Right lobe of liver (tissue), 6 donors: ENCODE results near the gene INO80B. TPM values are rescaled to one million over a fixed set of nuclear protein-coding genes. Genes with fewer than 3 reads are reported as not detected.
A peak's percentile ranks its signal among the peaks of the same experiment; 100 is the strongest.

ENCODE experiments used
- ATAC-seq, 4 donors: fragments of 200-7000 bp; cut with Tn5 transposase; one replicate each; pipeline ENCODE4 v1.9.1; 2020; ENCODE audit warnings: mild to moderate bottlenecking in 4 of 4, moderate library complexity in 4 of 4
- DNase-seq, 3 donors: peaks; one replicate each; pipeline ENCODE4 v3.0.0-alpha.2; 2020
- H3K27ac ChIP-seq, 3 donors: fragments of 200-600 bp; one replicate each; pipeline ENCODE4 v1.8.0; 2022
- H3K27me3 ChIP-seq, 2 donors: fragments of 200-600 bp; one replicate each; pipeline ENCODE4 v1.8.0; 2022
- H3K36me3 ChIP-seq, 4 donors: fragments of 200-600 bp; sonication (generic) in 1 of 4; one replicate each; pipeline versions ENCODE4 v1.5.1 to v1.8.0; 2017 to 2022; ENCODE audit warnings: control low read depth in 1 of 4
- H3K4me1 ChIP-seq, 4 donors: fragments of 200-600 bp; sonication (generic) in 1 of 4; one replicate each; pipeline versions ENCODE4 v1.5.1 to v1.8.0; 2017 to 2022; ENCODE audit warnings: control low read depth in 1 of 4
- H3K4me3 ChIP-seq, 3 donors: fragments of 200-600 bp; one replicate each; pipeline ENCODE4 v1.8.0; 2022
- H3K9me3 ChIP-seq, 4 donors: fragments of 200-600 bp; sonication (generic) in 1 of 4; one replicate each; pipeline versions ENCODE4 v1.5.1 to v1.8.0; 2017 to 2022; ENCODE audit warnings: control low read depth in 1 of 4
- POLR2A ChIP-seq: fragments of 450-650 bp; IDR thresholded peaks from one replicate; pipeline ENCODE4 v1.6.1; 2017; ENCODE audit warnings: antibody characterized with exemption, mild to moderate bottlenecking
- WGBS: methylation state at CpG from one replicate; pipeline ENCODE4 v1.1.6; 2018; ENCODE audit warnings: low coverage, low lambda C conversion rate; ENCODE audit not compliant: insufficient coverage; ENCODE audit errors: missing lambda C conversion rate; 5-methylcytosine and 5-hydroxymethylcytosine counted together
- intact Hi-C, 2 donors: fragments of 100-400 bp; cut with DNase I; formaldehyde crosslinking; loops; one replicate each; pipeline versions ENCODE4 v1.11.2 to v1.14.1; 2022
- total RNA-seq, 6 experiments: library from RNA; depleted of rRNA in 2 of 6; stranded (reverse); fragments of >200 nt in 2 of 6; fragmentation: NEBNext Ultra II Directional in 3 of 6; extraction: Animal tissue kit (Norgen Biotek cat#: 25700) in 3 of 6; gene quantifications; one replicate each; pipeline versions ENCODE4 v1.1.0 to v1.2.4, GENCODE V29; 2016 to 2023
- TF ChIP-seq, protein P1 (sequence below), 4 donors: fragments of 200-600 bp in 3 of 4; fragments of 450-650 bp in 1 of 4; IDR thresholded peaks; one replicate each; pipeline versions ENCODE4 v1.5.1 to v1.8.0; 2016 to 2022; ENCODE audit warnings: antibody characterized with exemption in 4 of 4, mild to moderate bottlenecking in 2 of 4
- donor health status: DM: no; HTN: yes; CAD: no.
- donor health status: DM: no; HTN: no; CAD: no.
- donor health status: DM: no; HTN: no; CAD: no.
- donor health status: DM: no; HTN: yes; CAD: no.
- donor health status: DM: no; HTN: yes; CAD: no.

Gene INO80B
- total RNA-seq, 6 experiments from 2014 or later, result 3.4 to 20.3 (median 18.8) TPM

GRCh38 chr2:74417197-74417596 is 37.7 kb upstream of the INO80B start:
- DNase-seq, result no peak
- no peak overlapping the region for H3K27ac ChIP-seq
- TF ChIP-seq, protein P1, sequence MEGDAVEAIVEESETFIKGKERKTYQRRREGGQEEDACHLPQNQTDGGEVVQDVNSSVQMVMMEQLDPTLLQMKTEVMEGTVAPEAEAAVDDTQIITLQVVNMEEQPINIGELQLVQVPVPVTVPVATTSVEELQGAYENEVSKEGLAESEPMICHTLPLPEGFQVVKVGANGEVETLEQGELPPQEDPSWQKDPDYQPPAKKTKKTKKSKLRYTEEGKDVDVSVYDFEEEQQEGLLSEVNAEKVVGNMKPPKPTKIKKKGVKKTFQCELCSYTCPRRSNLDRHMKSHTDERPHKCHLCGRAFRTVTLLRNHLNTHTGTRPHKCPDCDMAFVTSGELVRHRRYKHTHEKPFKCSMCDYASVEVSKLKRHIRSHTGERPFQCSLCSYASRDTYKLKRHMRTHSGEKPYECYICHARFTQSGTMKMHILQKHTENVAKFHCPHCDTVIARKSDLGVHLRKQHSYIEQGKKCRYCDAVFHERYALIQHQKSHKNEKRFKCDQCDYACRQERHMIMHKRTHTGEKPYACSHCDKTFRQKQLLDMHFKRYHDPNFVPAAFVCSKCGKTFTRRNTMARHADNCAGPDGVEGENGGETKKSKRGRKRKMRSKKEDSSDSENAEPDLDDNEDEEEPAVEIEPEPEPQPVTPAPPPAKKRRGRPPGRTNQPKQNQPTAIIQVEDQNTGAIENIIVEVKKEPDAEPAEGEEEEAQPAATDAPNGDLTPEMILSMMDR (IDR thresholded peaks at IDR 0.05), result no peak
- no peak for TF ChIP-seq POLR2A
- ATAC-seq, result no peak
- 75% methylated on average over 2 of the region's 3 CpGs for WGBS
- H3K4me3 ChIP-seq, result no peak overlapping the region
- H3K9me3 ChIP-seq, result no peaks in the 10 kb centered on the region
- peaks cover 0 to 22% (median 0%) of the 10 kb centered on the region in 4 donors for H3K4me1 ChIP-seq
- H3K36me3 ChIP-seq, result no peaks in the 10 kb centered on the region
- intact Hi-C loops, result loop anchor here in 1 of 2 donors (10.0 kb wide), 1 partner anchor 172 kb away; no protein-coding TSS in a partner anchor
- peaks cover 0 to 4% of the 10 kb centered on the region in 2 donors for H3K27me3 ChIP-seq

- ATAC-seq (no peak), DNase-seq (no peak)
- no peak overlapping the region for H3K4me3 ChIP-seq
- intact Hi-C loops, result loop anchor here in 1 of 2 donors (10.0 kb wide), 1 partner anchor 173 kb away; no protein-coding TSS in a partner anchor
- no peak overlapping the region for H3K27ac ChIP-seq
- no peaks in the 10 kb centered on the region for H3K9me3 ChIP-seq
- WGBS, result 48% methylated on average over 4 of the region's 6 CpGs
- H3K27me3 ChIP-seq, result peaks cover 0 to 4% of the 10 kb centered on the region in 2 donors
- TF ChIP-seq POLR2A, result no peak
- TF ChIP-seq, protein P1 (IDR thresholded peaks at IDR 0.05), result no peak
- no peaks in the 10 kb centered on the region for H3K36me3 ChIP-seq
- H3K4me1 ChIP-seq, result peaks cover 0 to 22% (median 0%) of the 10 kb centered on the region in 4 donors
These were observed 37.1 kb upstream of the INO80B start for GRCh38 chr2:74417763-74418162.

DNA sequence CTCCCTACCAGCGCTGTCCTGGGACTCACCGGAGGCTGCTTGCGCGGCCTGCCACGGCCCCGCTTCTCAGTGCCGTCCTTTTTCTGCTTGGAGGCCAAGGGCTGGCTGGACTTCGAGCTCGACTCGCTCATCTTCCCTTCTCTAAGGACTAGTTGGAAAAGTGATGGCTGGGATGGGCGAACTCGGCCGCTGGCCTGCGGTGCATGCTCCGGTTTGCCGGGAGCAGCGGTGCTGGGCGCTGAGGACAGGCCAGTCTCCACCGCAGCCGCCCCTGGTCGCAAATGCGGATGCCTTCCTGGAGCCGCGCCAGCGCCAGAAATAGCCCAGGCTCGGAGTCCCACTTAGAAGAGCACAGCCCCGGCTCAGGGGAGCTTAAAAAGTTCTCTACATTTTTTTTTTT is 36.6 kb upstream of the INO80B start:
- no peak overlapping the region for H3K27ac ChIP-seq
- no peak overlapping the region for H3K4me3 ChIP-seq
- no peaks in the 10 kb centered on the region for H3K36me3 ChIP-seq
- H3K27me3 ChIP-seq, result peaks cover 0 to 4% of the 10 kb centered on the region in 2 donors
- no peaks in the 10 kb centered on the region for H3K9me3 ChIP-seq
- no peak for ATAC-seq
- no peak for TF ChIP-seq POLR2A
- TF ChIP-seq, protein P1 (IDR thresholded peaks at IDR 0.05), result no peak
- H3K4me1 ChIP-seq, result peaks cover 0 to 17% (median 0%) of the 10 kb centered on the region in 4 donors
- WGBS, result 72% methylated on average over 11 of the region's 27 CpGs
- intact Hi-C loops, result loop anchor here in 1 of 2 donors (10.0 kb wide), 1 partner anchor 174 kb away; no protein-coding TSS in a partner anchor
- DNase-seq, result peak in 1 of 3 donors; percentile 38

DNA sequence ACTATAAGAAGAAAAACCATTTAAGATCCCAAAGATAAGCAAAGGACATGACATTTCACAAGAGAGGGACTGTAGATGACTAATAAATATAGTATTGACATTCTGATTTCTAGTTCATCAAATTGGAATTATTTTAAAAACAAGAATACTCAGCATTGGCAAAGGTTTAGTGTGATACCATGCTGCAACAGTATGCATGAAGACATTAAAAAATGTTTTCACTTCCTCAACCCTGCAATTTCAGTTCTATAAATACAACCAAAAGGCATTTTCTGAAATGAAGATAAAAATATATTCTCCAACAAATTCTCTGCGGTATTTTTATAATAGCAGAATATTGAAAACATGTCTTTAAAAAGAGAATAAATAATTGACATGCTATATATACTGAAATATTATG is 35.5 kb upstream of the INO80B start:
- DNase-seq, result no peak
- no peak overlapping the region for H3K27ac ChIP-seq
- intact Hi-C loops, result loop anchor here in 1 of 2 donors (10.0 kb wide), 1 partner anchor 175 kb away; no protein-coding TSS in a partner anchor
- no peak for ATAC-seq
- no peak for TF ChIP-seq POLR2A
- TF ChIP-seq, protein P1 (IDR thresholded peaks at IDR 0.05), result no peak
- peaks cover 0 to 4% of the 10 kb centered on the region in 2 donors for H3K27me3 ChIP-seq
- 65% methylated on average over 1 of the region's 1 CpG for WGBS
- no peaks in the 10 kb centered on the region for H3K36me3 ChIP-seq
- peaks cover 0 to 17% (median 0%) of the 10 kb centered on the region in 4 donors for H3K4me1 ChIP-seq
- no peak overlapping the region for H3K4me3 ChIP-seq
- H3K9me3 ChIP-seq, result no peaks in the 10 kb centered on the region
